ENCODE data around the gene TYSND1. TPM values are rescaled to one million over a fixed set of nuclear protein-coding genes. Genes with fewer than 3 reads are reported as not detected.

TYSND1 gene
- polyA plus RNA-seq, 2 of the 4 experiments (the other 2 are of a cell fraction) = 10.9 to 20.7 TPM

DNA sequence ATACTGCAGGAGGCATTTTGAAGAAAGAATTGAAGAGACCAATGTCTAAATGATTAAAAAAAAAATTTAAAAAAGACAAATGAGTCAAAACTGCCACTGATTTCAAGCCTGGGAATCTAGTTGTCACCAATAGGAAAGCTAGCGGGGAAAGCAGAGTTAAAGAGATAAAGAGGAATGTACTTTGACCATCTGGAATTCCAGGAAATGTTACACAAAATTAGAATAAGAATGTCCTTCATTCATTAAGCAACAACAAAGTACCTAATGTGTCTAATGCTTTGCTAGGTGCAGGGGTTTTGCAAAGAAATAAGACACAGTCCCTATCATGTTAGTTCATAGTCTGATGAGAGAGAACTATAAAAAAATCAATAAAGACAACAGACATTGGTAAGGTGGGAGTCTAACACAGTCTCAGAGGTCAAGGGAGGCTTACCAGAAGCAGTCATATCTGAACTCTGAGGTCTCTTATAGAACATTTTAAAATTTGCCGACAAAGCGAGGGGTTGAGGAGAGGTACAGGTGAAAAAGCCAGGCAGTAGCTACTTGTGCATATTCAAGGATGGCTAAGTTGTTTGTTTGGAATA, 8.8 kb upstream of the TYSND1 start:
- WGBS (ENCODE audit: missing lambda C conversion rate) = 60% methylated on average over 3 of the region's 3 CpGs

DNA sequence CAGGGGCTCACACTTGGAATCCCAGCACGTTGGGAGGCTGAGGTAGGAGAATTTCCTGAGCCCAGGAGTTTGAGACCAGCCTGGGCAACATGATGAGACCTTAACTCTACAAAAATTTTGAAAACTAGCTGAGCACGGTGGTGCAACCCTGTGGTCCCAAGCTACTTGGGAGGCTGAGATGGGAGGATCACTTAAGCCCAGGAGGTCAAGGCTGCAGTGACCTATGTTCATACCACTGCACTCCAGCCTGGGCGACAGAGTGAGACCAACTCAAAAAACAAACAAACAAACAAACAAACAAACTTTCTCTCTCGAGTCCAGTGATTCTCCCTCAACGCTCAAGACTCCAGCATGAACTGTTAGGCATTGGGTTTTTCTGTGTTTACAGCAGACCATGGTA, 2.0 kb upstream of the TYSND1 start:
- H3K9me3 ChIP-seq = no peaks in the 10 kb centered on the region
- no peak for TF ChIP-seq ELK1 (IDR thresholded peaks at IDR 0.05; ENCODE audit: low read depth, low read length)
- TF ChIP-seq BHLHE40 (IDR thresholded peaks at IDR 0.05; ENCODE audit: low read depth, low read length) = no peak
- no peak for TF ChIP-seq RAD21 (conservative IDR thresholded peaks at IDR 0.05 in 1 of 2, IDR thresholded peaks at IDR 0.05 in 1 of 2)
- TF ChIP-seq POLR2AphosphoS2 (conservative IDR thresholded peaks at IDR 0.05; ENCODE audit: low read length) = no peak
- TF ChIP-seq JUNB (IDR thresholded peaks at IDR 0.05) = no peak
- no peak for TF ChIP-seq ATOH8 (CRISPR knock-in tag; IDR thresholded peaks at IDR 0.05; ENCODE audit: low read depth)
- no peak for TF ChIP-seq ZC3H11A (IDR thresholded peaks at IDR 0.05)
- TF ChIP-seq EHF (CRISPR knock-in tag; IDR thresholded peaks at IDR 0.05) = no peak
- TF ChIP-seq SREBF2 (IDR thresholded peaks at IDR 0.05) = no peak
- TF ChIP-seq JUN (IDR thresholded peaks at IDR 0.05) = no peak
- TF ChIP-seq, protein P1, sequence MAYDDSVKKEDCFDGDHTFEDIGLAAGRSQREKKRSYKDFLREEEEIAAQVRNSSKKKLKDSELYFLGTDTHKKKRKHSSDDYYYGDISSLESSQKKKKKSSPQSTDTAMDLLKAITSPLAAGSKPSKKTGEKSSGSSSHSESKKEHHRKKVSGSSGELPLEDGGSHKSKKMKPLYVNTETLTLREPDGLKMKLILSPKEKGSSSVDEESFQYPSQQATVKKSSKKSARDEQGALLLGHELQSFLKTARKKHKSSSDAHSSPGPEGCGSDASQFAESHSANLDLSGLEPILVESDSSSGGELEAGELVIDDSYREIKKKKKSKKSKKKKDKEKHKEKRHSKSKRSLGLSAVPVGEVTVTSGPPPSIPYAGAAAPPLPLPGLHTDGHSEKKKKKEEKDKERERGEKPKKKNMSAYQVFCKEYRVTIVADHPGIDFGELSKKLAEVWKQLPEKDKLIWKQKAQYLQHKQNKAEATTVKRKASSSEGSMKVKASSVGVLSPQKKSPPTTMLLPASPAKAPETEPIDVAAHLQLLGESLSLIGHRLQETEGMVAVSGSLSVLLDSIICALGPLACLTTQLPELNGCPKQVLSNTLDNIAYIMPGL (CRISPR knock-in tag; IDR thresholded peaks at IDR 0.05; ENCODE audit: borderline replicate concordance) = no peak
- no peak for TF ChIP-seq FOXS1 (CRISPR knock-in tag; IDR thresholded peaks at IDR 0.05)
- TF ChIP-seq, protein P2, sequence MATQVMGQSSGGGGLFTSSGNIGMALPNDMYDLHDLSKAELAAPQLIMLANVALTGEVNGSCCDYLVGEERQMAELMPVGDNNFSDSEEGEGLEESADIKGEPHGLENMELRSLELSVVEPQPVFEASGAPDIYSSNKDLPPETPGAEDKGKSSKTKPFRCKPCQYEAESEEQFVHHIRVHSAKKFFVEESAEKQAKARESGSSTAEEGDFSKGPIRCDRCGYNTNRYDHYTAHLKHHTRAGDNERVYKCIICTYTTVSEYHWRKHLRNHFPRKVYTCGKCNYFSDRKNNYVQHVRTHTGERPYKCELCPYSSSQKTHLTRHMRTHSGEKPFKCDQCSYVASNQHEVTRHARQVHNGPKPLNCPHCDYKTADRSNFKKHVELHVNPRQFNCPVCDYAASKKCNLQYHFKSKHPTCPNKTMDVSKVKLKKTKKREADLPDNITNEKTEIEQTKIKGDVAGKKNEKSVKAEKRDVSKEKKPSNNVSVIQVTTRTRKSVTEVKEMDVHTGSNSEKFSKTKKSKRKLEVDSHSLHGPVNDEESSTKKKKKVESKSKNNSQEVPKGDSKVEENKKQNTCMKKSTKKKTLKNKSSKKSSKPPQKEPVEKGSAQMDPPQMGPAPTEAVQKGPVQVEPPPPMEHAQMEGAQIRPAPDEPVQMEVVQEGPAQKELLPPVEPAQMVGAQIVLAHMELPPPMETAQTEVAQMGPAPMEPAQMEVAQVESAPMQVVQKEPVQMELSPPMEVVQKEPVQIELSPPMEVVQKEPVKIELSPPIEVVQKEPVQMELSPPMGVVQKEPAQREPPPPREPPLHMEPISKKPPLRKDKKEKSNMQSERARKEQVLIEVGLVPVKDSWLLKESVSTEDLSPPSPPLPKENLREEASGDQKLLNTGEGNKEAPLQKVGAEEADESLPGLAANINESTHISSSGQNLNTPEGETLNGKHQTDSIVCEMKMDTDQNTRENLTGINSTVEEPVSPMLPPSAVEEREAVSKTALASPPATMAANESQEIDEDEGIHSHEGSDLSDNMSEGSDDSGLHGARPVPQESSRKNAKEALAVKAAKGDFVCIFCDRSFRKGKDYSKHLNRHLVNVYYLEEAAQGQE (IDR thresholded peaks at IDR 0.05) = no peak
- TF ChIP-seq CBX8 (IDR thresholded peaks at IDR 0.05) = no peak
- TF ChIP-seq HDAC2 (IDR thresholded peaks at IDR 0.05) = no peak
- WGBS (ENCODE audit: missing lambda C conversion rate) = 85% methylated on average over 5 of the region's 5 CpGs
- FAIRE-seq (no peak), ATAC-seq (no peak), DNase-seq (ENCODE audit: low read depth in 1 of 2, low spot score in 1 of 2) (no peak)
- H3K4me2 ChIP-seq = no peak overlapping the region
- no peak overlapping the region for H3K4me3 ChIP-seq
- no peak overlapping the region for H3K27ac ChIP-seq
- ChIA-PET POLR2A (no interaction called here), CTCF (interaction anchor here (4.0 to 14.0 kb wide), 4 partner anchors 8 to 32 kb away, joined by 18 to 228 read pairs (median 34); partner anchors contain the start of gene SAR1A)
- peaks cover 18% of the 10 kb centered on the region for H3K4me1 ChIP-seq

More for the DNA sequence above, 8.8 kb upstream of the TYSND1 start:
- TF ChIP-seq ZFP36 (IDR thresholded peaks at IDR 0.05; ENCODE audit: borderline replicate concordance, partially characterized antibody) (no peak), RNF2 (IDR thresholded peaks at IDR 0.05; ENCODE audit: borderline replicate concordance, low read depth) (no peak), CHD2 (IDR thresholded peaks at IDR 0.05; ENCODE audit: low read length, partially characterized antibody) (no peak)
- ChIA-PET CTCF (interaction anchor here (1.8 to 3.7 kb wide), 3 partner anchors 9 to 39 kb away, joined by 5 to 34 read pairs (median 15); partner anchors contain the start of gene TYSND1), POLR2A (interaction anchor here (1.3 to 3.8 kb wide), 2 partner anchors 9 to 15 kb away, joined by 4 to 18 read pairs; partner anchors contain the start of genes SAR1A and TYSND1)
- FAIRE-seq = no peak
- Histone ChIP-seq H3K4me1 (peaks cover 1% of the 10 kb centered on the region; the same call in 2 of the 3 replicates), H3K27ac (no peak overlapping the region), H3K9me3 (no peaks in the 10 kb centered on the region), H3K4me2 (no peak overlapping the region), H3K4me3 (no peak overlapping the region)
- ATAC-seq = no peak
- DNase-seq (ENCODE audit: low read depth in 1 of 2, low spot score in 1 of 2) = no peak

Measured in A549 (cell line).